WTC11 (cell line): ENCODE results near the gene CRACDL.

Source experiments
- CBFB ChIP-seq: sonication (generic); formaldehyde crosslinking; IDR thresholded peaks from 2 replicates; pipeline ENCODE4 v1.8.1; 2022; ENCODE audit warnings: mild to moderate bottlenecking, low read depth, missing genetic modification reagents
- CTCF ChIP-seq: fragments of 200-600 bp; IDR thresholded peaks from 2 replicates; pipeline ENCODE4 v1.8.0; 2022; ENCODE audit warnings: antibody characterized with exemption
- ESRRA ChIP-seq: sonication (generic); formaldehyde crosslinking; IDR thresholded peaks from 2 replicates; pipeline ENCODE4 v1.8.1; 2022; ENCODE audit warnings: mild to moderate bottlenecking, missing genetic modification reagents, borderline replicate concordance
- JUN ChIP-seq: sonication (generic); formaldehyde crosslinking; IDR thresholded peaks from 2 replicates; pipeline ENCODE4 v1.8.0; 2023; ENCODE audit warnings: mild to moderate bottlenecking, missing genetic modification reagents
- MAX ChIP-seq: sonication (generic); formaldehyde crosslinking; IDR thresholded peaks from 2 replicates; pipeline ENCODE4 v1.8.0; 2022; ENCODE audit warnings: mild to moderate bottlenecking, missing genetic modification reagents
- SP1 ChIP-seq: sonication (generic); formaldehyde crosslinking; conservative IDR thresholded peaks from 2 replicates; pipeline ENCODE4 v1.8.1; 2022; ENCODE audit warnings: missing genetic modification reagents
- USF1 ChIP-seq: sonication (generic); formaldehyde crosslinking; IDR thresholded peaks from 2 replicates; pipeline ENCODE4 v1.8.0; 2022; ENCODE audit warnings: mild to moderate bottlenecking, missing genetic modification reagents
- ZNF121 ChIP-seq: sonication (generic); formaldehyde crosslinking; IDR thresholded peaks from 2 replicates; pipeline ENCODE4 v1.8.0; 2023; ENCODE audit warnings: missing genetic modification reagents
- ZNF219 ChIP-seq: sonication (generic); formaldehyde crosslinking; IDR thresholded peaks from 2 replicates; pipeline ENCODE4 v1.8.0; 2023; ENCODE audit warnings: missing genetic modification reagents, mild to moderate bottlenecking, borderline replicate concordance
- ZNF232 ChIP-seq: sonication (generic); formaldehyde crosslinking; IDR thresholded peaks from 2 replicates; pipeline ENCODE4 v1.8.0; 2022; ENCODE audit warnings: mild to moderate bottlenecking, missing genetic modification reagents
- ZSCAN18 ChIP-seq: fragments of 250-450 bp; sonication (Bioruptor Pico); IDR thresholded peaks from 2 replicates; pipeline ENCODE4 v2.1.2; 2022; ENCODE audit warnings: mild to moderate bottlenecking, moderate library complexity
- TF ChIP-seq, protein P1 (sequence below): sonication (generic); formaldehyde crosslinking; IDR thresholded peaks from 2 replicates; pipeline ENCODE4 v1.8.1; 2023; ENCODE audit warnings: mild to moderate bottlenecking, missing genetic modification reagents, moderate library complexity

DNA sequence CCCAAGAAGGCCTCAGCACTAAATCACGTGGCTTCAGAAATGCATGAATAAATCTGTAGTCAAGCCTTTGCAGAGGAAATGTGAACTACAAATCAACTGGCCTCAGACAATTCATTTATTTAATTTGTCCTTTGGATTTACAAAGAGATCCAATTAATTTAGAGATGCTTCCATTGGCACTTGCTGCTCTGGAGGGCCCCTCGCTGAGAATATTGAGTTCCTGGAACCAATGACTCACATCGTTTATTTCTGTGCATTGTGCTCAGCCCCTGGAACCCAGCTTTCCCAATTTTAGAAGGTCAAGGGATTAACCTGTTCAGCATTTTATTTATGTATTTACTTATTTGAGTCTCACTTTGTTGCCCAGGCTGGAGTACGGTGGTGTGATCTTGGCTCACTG lies 157.9 kb downstream of the CRACDL start:
- TF ChIP-seq CTCF (no peak), SP1 (CRISPR knock-in tag) (no peak), CBFB (no peak), ESRRA (CRISPR knock-in tag) (no peak), USF1 (CRISPR knock-in tag) (no peak), ZNF232 (no peak), ZNF219 (CRISPR knock-in tag) (no peak), JUN (CRISPR knock-in tag) (no peak), ZNF121 (CRISPR knock-in tag) (no peak), MAX (CRISPR knock-in tag) (no peak), ZSCAN18 (CRISPR knock-in tag) (no peak)
- TF ChIP-seq, protein P1, sequence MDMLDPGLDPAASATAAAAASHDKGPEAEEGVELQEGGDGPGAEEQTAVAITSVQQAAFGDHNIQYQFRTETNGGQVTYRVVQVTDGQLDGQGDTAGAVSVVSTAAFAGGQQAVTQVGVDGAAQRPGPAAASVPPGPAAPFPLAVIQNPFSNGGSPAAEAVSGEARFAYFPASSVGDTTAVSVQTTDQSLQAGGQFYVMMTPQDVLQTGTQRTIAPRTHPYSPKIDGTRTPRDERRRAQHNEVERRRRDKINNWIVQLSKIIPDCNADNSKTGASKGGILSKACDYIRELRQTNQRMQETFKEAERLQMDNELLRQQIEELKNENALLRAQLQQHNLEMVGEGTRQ (CRISPR knock-in tag), result no peak
